ENCODE data around the gene CTRB1. TPM values are rescaled to one million over a fixed set of nuclear protein-coding genes. Genes with fewer than 3 reads are reported as not detected.

The CTRB1 gene
- polyA plus RNA-seq, 2 of the 4 experiments (the other 2 are of a cell fraction) = not detected

- TF ChIP-seq, protein P1, sequence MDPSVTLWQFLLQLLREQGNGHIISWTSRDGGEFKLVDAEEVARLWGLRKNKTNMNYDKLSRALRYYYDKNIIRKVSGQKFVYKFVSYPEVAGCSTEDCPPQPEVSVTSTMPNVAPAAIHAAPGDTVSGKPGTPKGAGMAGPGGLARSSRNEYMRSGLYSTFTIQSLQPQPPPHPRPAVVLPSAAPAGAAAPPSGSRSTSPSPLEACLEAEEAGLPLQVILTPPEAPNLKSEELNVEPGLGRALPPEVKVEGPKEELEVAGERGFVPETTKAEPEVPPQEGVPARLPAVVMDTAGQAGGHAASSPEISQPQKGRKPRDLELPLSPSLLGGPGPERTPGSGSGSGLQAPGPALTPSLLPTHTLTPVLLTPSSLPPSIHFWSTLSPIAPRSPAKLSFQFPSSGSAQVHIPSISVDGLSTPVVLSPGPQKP (IDR thresholded peaks at IDR 0.05; ENCODE audit: low read depth, low read length) = no peak
- no peak for TF ChIP-seq E2F6 (IDR thresholded peaks at IDR 0.05; ENCODE audit: borderline replicate concordance, low read depth)
These were observed 16.3 kb downstream of the CTRB1 start (continued) for GRCh38 chr16:75234856-75235696.

- no peak overlapping the region for H3K4me3 ChIP-seq
- no peak for ATAC-seq
- H3K9me3 ChIP-seq = no peaks in the 10 kb centered on the region
- ChIA-PET CTCF (interaction anchor here (1.0 to 14.6 kb wide), 12 partner anchors 12 to 166 kb away, joined by 3 to 171 read pairs (median 46); partner anchors contain the start of genes BCAR1, CTRB1 and CTRB2), POLR2A (no interaction called here)
- no peak for FAIRE-seq
- no peak for DNase-seq (ENCODE audit: low read depth in 1 of 2, low spot score in 1 of 2)
- H3K4me1 ChIP-seq = peaks cover 39% of the 10 kb centered on the region
- TF ChIP-seq SMC3 (IDR thresholded peaks at IDR 0.05) (no peak), POLR2AphosphoS2 (conservative IDR thresholded peaks at IDR 0.05; ENCODE audit: low read length) (no peak), HEYL (CRISPR knock-in tag; IDR thresholded peaks at IDR 0.05) (no peak), HOXA7 (CRISPR knock-in tag; IDR thresholded peaks at IDR 0.05) (no peak), PHF8 (IDR thresholded peaks at IDR 0.05; ENCODE audit: borderline replicate concordance, low read depth) (no peak)
- H3K4me2 ChIP-seq = no peak overlapping the region
- 93% methylated on average over 18 of the region's 34 CpGs for WGBS (ENCODE audit: missing lambda C conversion rate)
- H3K27ac ChIP-seq = no peak overlapping the region
These were observed 17.0 kb downstream of the CTRB1 start for GRCh38 chr16:75235721-75236193.

GRCh38 chr16:75236232-75236631 is 17.4 kb downstream of the CTRB1 start:
- H3K27ac ChIP-seq = no peak overlapping the region
- no peak overlapping the region for H3K4me2 ChIP-seq
- ChIA-PET POLR2A (no interaction called here), CTCF (interaction anchor here (3.3 to 14.6 kb wide), 6 partner anchors 12 to 166 kb away, joined by 24 to 171 read pairs (median 124); partner anchors contain the start of gene BCAR1)
- TF ChIP-seq NPAS2 (CRISPR knock-in tag; IDR thresholded peaks at IDR 0.05; ENCODE audit: borderline replicate concordance) = no peak
- TF ChIP-seq MYC (IDR thresholded peaks at IDR 0.05; ENCODE audit: borderline replicate concordance, low read length) = no peak
- H3K9me3 ChIP-seq = no peaks in the 10 kb centered on the region
- H3K4me1 ChIP-seq = peaks cover 39% of the 10 kb centered on the region
- DNase-seq (ENCODE audit: low read depth in 1 of 2, low spot score in 1 of 2) = no peak
- no peak for FAIRE-seq
- WGBS (ENCODE audit: missing lambda C conversion rate) = 84% methylated on average over 7 of the region's 7 CpGs
- ATAC-seq = no peak
- no peak overlapping the region for H3K4me3 ChIP-seq

GRCh38 chr16:75236736-75237397 is 18.1 kb downstream of the CTRB1 start:
- ChIA-PET POLR2A (no interaction called here), CTCF (interaction anchor here (1.2 to 14.6 kb wide), 6 partner anchors 11 to 165 kb away, joined by 4 to 171 read pairs (median 124); partner anchors contain the start of gene BCAR1)
- Histone ChIP-seq H3K4me3 (no peak overlapping the region), H3K27ac (no peak overlapping the region), H3K4me1 (peaks cover 39% of the 10 kb centered on the region), H3K9me3 (no peaks in the 10 kb centered on the region), H3K4me2 (no peak overlapping the region)
- WGBS (ENCODE audit: missing lambda C conversion rate) = 96% methylated on average over 17 of the region's 28 CpGs
- ATAC-seq (no peak), DNase-seq (ENCODE audit: low read depth in 1 of 2, low spot score in 1 of 2) (no peak), FAIRE-seq (no peak)
- TF ChIP-seq ATOH8 (CRISPR knock-in tag; IDR thresholded peaks at IDR 0.05; ENCODE audit: low read depth) (no peak), EHMT2 (IDR thresholded peaks at IDR 0.05; ENCODE audit: low read depth) (no peak), JUNB (IDR thresholded peaks at IDR 0.05) (no peak), CHD2 (IDR thresholded peaks at IDR 0.05; ENCODE audit: low read length, partially characterized antibody) (no peak), EP300 (IDR thresholded peaks at IDR 0.05) (no peak), RAD21 (conservative IDR thresholded peaks at IDR 0.05 in 1 of 2, IDR thresholded peaks at IDR 0.05 in 1 of 2) (no peak), MYC (IDR thresholded peaks at IDR 0.05; ENCODE audit: borderline replicate concordance, low read length) (no peak), KDM5A (IDR thresholded peaks at IDR 0.05) (no peak)
- TF ChIP-seq, protein P1 (IDR thresholded peaks at IDR 0.05; ENCODE audit: low read depth, low read length) = no peak

Data from A549 (cell line).